ENCODE results near the gene VAV3.
A peak's percentile ranks its signal among the peaks of the same experiment; 100 is the strongest.

Gene VAV3

GRCh38 chr1:107972391-107973180 lies 7.6 kb upstream of the VAV3 start:
- DNase-seq, result no peak

- no peak for DNase-seq
Measured at GRCh38 chr1:107966550-107966949, 1.6 kb upstream of the VAV3 start.

DNA sequence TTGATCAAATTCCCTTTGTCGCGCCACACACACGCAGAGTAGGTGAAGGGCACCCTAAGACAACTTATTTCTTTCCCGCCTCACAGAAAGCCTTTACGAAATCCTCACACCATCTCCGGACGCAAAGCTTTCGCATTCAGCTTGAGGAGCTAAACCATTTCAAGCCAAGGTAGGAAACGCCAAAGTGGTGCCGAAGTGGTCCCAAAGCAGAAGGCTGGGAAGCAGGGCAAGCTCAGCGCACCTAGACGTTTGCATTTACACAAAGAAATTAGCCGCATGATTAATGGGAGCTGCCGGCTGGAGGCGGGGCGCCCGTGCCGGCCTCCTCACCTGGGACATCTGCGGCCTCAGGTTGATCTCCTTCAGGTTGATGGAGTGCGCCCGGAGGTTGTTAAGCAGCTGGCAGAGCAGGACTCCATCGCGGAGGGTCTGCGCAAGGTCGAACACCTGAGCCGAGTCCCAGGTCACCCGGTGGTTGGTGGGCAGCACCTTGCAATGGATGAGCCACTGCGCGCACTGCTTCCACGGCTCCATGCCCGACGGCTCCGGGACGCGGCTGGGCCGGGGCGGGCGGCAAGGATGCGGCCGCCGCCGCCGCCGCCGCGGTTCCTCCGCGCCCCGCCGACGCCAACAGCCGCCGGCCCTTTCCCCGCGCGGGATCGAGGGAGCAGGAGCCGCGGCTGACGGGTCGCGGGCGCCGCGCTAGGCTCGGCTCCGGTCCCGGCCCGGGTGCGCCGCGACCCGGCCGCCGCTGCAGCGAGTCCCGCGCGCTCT lies 457 bp downstream of the VAV3 start:
- DNase-seq, result peak in 1 of 4 experiments; percentile 17

DNA sequence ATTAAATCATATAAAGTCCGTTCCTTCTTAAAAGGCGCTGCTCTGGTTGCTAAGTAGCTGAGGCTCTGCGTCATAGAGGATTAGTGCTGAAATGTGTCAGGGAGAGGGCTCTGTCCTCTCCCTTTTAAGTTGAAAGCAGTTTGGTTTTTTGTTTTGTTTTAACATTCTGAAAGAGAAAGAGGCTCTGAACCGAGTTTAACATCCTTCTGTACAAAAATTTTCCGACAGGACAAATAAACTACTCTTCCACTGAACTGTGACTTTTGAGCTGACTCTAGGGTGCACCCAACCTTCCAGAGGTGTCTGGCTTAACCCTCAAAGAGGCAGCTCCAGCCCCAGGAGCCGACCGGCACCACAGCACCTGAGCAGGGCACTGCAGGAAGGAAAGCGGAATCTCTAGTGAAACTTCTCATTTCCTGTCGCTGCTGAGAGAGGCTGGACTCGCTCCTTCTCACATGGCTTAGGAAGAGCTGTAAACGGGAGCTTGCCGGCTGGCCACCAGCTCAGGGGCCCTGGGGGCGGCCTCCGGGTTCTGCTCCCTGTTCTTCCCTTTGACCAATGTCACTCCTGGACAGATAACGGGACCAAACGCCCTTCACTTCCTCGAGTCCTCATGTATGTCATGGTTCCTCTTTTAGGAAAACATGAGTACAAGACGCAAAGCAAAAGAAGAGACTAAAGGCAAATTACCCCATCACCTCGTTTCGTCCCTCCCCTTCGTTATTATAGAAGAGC lies 1.2 kb downstream of the VAV3 start:
- DNase-seq, result peak in 2 of 4 experiments; percentile 13 to 20

- DNase-seq, result no peak
Measured at GRCh38 chr1:107963008-107963407, 2.0 kb downstream of the VAV3 start.

GRCh38 chr1:107954719-107955415 lies 10.1 kb downstream of the VAV3 start:
- DNase-seq, result no peak

DNA sequence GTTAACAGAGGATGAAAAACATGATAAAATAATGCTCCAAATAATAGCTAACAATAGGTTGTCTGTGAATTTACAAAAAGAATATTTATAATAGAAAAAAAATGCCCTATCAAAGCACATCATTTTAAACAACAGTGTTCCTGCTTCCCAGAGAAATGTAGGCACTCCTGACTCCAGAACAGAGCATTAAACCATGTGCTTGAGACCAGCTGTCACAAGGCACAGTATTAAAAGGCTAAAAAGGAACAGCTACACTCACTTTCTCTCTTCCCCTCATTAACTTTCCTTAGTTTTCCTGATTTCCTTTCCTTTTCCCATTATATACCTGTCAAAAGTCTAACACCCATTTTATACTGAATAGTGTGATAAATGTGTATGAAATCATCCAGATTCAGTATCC lies 10.9 kb downstream of the VAV3 start:
- no peak for DNase-seq

DNA sequence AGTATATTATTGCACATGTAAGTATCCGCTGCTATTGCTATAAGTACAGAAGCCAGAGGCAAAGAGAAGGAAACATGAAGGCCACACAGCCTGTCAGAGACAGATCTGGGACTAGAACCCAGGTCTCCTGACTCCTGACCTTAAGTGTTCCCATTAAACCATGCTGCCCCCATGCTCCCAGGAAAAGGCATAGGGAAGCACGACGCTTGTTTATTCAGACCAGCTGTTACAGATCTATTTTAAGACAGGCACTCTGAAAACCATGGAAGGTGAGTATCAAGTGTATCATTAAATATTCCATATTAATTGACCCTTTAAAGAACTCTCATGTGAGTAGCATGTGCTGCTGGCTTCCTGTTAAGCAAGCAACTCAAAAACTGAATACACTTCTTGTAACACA lies 11.4 kb downstream of the VAV3 start:
- no peak for DNase-seq

DNA sequence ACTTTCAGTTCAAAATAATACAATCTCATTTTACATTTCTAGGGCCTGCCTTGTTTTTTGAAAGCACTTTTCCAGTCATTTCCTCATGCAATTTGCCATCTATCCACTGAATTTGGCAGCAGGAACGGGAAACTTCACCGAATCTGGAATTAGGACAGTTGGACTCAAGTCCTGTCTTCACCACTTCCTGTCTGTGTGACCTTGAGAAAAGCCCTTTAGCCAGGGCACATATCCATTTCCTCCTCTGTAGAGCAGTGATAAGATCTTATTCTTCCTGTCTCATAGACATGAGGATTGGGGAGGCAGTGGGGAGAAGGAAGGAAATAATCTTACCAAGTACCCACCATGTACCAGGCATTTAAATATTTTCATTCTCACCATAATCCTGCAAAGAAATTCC lies 12.0 kb downstream of the VAV3 start:
- no peak for DNase-seq

- DNase-seq, result no peak
Measured at GRCh38 chr1:107950464-107950863, 14.5 kb downstream of the VAV3 start.

DNA sequence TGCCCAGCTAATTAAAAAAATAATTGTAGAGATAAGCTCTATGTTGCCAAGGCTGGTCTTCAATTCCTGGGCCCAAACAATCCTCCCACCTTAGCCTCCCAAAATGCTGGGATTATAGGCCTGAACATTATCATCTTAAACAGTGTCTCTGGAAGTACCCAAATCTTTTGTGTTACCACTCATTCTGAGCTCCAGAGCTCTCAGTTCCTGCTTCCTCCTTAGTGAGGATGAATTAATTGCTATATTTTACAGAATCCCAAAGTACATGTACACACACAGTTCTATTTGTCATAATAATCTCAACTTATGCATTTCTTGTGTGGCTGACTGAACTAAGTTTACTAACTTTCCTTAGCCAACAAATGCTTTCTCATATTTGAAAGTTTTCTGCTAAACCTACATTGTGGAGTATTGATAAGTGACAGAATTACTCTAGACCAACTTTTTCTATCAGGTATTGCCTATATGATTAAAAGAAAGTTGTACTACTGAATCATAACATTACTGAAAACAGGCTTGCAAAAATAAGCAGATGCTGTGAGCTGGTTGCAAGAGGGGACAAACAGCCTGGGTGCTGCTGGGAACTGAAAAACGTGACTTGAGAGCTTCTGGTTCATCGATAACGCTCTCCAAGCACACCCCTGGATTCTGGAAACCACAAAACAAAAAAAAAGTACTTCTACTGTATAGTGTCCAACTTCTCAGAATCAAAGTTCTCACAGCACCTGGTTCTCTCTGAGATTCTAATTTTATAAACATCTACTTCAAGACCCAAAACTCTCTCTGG lies 15.3 kb downstream of the VAV3 start:
- DNase-seq, result no peak

DNA sequence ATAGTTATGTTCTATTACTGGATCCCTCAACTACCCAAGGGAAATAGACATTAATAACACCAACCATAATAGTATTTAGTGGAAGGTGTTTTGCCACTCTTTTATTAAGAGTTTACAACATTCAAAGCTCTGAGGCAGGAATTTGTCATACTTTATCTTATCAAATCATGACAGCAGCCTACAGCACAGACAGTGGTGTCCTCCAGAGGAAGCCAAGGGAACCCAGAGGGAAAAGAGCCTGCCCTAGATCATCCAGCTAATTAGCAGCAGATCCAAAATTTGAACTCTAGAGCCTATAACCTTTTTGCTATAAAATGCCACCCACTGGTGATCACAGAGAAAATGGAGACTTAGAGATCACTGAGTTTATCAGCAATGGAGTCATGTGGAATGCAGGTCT lies 18.2 kb downstream of the VAV3 start:
- no peak for DNase-seq

DNA sequence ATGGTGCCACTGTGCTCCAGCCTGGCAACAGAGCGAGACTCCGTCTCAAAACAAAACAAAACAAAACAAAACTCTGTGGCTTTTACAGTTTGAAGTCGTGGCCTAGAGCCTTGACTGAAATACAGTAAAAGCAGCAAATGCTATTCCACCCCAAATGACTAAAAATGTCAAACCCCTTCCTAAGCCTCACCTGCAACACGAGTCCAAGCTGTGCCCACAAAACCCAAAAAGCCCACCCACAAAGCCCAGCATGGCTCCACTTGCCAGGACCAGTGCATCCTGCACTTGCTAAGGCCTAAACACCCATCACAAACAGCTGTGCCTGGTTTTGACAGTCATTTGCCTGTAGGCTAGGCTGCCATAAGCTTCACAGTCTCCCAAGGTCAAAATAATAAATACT lies 21.3 kb downstream of the VAV3 start:
- no peak for DNase-seq

GRCh38 chr1:107942814-107943213 lies 22.2 kb downstream of the VAV3 start:
- DNase-seq, result no peak

GRCh38 chr1:107941531-107941930 lies 23.4 kb downstream of the VAV3 start:
- DNase-seq, result no peak

GRCh38 chr1:107941123-107941522 lies 23.9 kb downstream of the VAV3 start:
- no peak for DNase-seq

GRCh38 chr1:107940701-107941100 lies 24.3 kb downstream of the VAV3 start:
- DNase-seq, result no peak

DNA sequence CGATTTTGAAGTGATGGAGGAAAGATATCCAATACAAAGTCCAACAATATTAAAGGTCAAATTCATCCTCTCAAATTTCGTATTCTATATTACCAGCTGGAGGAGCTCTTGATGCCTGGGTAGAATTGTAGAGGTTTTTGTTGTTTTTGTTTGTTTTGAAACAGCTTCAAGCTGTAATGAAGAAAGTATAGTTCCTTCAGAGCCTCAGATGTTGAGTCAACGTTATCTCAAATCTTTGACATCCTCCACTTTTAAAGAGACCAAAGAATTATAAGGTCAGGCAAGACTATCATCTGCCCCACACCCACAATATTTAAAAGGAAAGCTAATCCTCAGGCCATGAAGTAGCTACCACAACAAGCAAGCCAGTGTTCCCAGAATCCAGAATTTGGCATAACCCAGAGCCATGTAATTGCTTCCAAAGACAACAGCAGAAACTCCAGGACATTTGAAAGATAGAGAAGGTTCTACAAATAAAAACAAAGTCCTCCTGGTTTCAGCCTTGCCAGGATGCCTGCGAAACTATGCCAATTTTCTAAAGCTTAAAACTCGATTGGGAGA lies 24.9 kb downstream of the VAV3 start:
- DNase-seq, result no peak

DNA sequence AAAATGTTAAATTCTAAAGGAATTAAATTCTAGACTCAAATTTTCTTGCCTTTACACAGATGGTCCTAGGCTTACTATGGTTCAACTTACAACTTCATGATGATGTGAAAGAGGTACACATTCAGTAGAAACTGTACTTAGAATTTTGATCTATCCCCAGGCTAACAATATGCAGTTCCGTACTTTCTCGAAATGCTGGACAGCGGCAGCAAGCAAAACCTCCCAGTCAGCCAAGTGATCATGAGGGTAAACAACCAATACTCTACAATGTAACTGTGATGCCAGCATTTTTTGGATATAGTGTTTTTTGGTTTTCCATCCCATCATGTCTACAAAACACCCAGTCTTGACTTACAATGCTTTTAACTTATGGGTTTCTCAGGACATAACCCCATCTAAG lies 25.7 kb downstream of the VAV3 start:
- no peak for DNase-seq

GRCh38 chr1:107936498-107937481 lies 28.2 kb downstream of the VAV3 start:
- no peak for DNase-seq

Measured in activated naive CD4-positive, alpha-beta T cell (primary cell).